NCI-H1092 (cell line): Measurements from ENCODE around the gene VASH1.
"Not testable (repeated sequence)": the region's sequence is repeated elsewhere in the genome, so short reads cannot be mapped to it uniquely, and the experiment has no call there.

Experiments
- DNase-seq: peaks from one replicate; lab custom pipeline; 2025; lab: John Stamatoyannopoulos, UW

Gene VASH1

DNA sequence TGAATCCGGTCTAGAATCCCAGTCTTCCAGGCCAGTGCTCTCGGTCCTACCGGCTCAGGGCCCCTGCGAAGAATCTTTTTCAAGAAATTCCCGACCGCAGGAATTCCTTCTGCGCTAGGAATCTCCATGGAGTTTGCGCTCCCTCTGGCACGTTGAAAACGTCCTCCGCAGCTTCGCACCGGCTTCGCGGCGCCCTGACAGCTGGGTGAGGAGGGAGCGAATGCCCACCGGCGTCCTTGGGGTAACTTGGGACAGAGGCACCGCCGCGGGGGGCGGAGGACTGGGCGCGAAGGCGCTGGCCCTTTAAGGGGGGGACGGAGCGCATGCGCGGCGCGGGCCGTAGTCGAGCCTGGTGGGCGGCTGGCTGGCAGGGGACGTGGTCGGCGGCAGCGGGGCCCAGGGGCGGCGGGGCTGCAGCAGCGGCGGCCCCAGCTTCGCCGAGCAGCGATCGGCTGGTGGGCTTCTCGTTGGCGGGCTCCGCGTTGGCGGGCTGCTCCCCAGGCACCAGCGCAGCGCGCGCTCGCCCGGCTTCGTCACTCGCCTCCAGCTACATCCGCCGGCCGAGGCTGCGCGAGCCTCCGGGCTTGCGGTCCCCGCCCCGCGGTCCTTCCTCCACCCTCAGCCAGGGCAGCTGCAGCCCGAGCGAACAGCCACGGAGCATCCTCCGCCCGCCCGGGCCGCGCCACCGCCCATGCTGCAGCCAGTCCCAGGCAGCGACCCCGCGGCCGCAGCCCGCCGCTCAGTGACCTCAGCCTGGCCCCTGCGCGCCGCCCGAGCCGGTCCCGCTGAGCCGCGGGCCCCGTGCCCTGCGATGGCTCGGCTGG lies at the start of gene VASH1:
VASH1 (plus strand) TSS at position 333 of the 824 bp plus-strand sequence. CDS start 1,354 bp downstream, outside the sequence.
- DNase-seq = peak; percentile 55

DNA sequence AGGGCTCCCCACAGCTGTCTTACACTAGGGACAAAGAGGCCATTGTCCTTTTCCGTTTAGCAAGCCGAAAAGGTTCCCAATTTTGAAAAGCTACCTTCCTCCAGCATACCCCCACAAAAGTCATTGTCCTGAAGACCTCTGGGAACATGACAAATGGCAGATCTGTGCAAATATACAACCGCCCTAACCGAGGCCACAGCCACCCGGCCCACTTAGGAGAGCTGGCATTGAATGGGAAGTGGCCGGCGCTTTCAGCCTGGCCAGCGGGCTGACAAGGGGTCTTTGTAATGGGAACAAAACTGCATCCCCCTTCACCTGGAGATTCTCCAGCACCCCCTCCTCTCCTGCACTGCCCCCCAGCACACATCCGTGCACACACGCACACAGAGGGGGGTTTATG lies 48.1 kb upstream of the VASH1 start:
- DNase-seq = no peak

DNA sequence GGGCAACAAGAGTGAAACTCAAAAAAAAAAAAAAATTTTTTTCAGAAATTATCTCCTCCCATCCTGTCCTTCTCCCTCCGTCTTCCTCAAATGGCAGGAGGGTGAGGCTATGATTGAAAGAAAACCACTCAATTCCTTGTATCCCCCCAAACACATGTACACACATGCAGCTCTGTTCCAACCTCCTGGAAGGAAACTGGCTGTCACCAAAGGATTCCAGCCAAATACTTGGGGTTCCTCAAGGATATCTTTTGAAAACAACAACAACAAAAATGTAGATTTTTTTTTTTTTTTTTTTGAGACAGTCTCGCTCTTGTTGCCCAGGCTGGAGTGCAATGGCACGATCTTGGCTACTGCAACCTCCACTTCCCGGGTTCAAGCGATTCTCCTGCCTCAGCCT lies 46.8 kb upstream of the VASH1 start:
- no peak for DNase-seq

DNA sequence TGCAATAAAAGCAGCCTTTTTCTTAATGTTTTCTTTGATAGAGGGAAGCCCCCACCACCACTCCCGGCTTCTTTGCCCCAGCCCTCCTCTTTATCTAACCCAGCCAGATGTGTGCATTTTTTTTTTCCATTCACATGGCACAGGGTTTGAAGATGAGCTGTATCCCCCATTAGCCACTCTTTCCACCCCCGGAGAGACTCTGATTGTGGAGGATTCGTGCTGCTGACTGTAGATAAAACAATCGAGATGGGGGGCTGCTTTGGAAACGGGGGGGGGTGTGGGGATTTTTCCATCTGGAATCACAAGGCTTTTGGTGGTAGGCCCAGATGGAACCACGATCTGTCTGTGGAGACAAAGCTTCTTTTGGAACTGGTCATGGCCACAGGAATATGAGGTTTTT lies 46.2 kb upstream of the VASH1 start:
- no peak for DNase-seq

DNA sequence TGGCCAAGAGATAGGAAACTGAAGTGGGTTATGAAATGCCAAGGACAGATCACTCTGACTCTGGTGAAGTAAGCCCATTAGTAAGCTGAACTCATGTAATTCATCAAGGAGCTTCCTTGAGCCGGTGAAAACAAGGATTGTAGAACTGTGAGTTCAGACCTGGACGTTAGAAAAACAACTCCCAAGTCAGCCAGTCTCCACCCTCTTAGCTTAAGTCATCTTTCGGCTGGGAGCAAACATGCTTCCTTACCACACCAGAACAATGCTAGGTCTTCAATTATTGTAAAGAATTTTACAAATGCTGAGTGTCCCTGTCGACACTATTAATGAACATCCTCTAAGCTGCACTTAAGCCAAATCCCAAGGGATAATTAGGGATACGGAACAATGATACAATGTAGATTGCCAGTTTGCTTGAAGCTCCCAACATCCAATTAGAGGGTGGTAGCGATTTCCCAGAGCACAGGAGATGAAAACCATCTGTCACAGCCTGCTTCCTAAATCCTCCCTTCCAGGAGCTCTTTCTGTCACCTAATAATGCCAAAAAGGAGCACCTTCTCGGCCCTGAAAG lies 45.7 kb upstream of the VASH1 start:
- no peak for DNase-seq

DNA sequence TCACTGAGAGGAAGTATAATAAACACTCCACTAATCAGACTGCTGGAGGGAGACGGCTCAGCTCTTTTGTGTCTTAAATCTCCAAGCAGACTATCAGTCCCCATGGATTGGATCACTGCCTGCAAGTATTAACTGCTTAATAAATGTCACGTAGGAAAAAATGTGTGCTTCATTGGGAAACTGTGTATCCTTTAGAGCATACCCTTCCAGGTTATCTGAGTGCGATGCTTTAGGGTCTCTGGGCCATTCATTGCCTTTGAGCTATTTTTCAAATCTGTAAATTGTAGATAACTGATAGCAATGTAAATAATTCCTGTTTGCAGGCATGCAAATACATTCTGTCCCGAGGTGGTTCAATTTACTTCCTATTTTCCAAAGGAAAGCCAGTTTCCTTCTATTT lies 45.0 kb upstream of the VASH1 start:
- DNase-seq = no peak

DNA sequence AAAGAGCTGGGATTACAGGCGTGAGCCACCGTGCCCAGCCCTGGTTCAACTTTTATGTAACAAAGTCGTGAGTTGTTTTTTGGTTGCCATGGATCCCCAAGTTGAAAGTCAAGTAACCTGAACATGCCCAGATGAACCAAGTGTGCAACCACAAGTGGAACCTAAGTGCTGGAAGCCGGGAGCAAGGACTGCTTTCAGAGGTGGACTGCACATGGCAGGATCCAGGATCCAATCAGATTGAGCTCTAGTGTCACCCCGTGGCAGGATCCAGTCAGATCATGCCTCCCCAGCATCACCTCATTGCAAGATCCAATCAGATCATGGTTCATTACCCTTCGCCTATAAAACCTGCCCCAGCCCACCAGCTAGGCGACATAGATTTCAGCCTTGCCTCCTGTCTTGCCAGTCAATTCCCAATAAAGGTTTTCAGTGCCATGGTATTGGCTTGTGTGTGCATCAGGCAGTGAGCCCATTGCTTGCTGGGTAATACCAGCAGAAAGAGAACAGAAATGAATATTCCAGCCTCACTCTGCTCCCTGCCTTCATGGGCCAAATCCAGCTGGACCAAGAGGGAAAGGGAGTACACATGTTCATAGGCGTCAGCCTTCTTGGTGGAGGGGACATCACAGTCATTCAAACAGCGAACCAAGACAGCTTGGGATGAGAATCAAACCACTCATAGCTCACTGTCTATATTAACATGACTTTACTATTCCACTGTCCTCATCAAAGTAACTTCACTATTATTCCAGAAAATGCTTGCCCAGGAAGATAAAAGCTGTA lies 43.6 kb upstream of the VASH1 start:
- DNase-seq = no peak

DNA sequence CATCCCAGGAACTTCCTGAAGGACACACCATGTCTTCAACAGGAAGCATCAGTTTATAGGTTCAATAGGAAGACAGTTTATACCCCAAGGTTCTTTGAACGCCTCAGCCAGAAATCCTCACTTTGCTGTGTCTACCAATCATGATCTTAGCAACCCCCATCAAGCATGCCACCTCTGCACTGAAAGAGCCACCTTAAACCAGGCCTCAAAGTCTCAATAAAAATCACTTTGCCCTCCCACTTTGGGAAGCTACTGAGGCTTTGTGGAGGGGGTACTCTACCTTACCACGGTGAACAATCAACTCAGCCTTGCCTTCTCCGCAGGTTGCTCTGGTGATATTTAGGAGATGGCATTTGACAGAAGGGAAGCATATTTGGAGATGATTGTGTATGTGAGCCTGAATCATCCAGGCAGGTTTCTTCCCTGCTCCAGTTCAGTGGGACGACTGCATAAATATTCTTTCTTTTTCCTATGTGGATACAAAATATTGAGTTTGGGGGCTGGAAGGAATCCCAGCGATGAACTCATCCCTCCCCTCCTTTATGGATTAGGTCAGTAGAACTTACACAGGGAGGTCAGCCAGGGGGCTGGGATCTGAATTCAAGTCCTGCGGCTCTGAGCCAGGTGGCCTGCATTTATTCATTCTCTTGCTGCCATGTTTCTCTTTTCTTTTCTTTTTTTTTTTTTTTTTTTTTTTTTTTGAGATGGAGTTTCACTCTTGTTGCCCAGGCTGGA lies 42.8 kb upstream of the VASH1 start:
- no peak for DNase-seq

DNA sequence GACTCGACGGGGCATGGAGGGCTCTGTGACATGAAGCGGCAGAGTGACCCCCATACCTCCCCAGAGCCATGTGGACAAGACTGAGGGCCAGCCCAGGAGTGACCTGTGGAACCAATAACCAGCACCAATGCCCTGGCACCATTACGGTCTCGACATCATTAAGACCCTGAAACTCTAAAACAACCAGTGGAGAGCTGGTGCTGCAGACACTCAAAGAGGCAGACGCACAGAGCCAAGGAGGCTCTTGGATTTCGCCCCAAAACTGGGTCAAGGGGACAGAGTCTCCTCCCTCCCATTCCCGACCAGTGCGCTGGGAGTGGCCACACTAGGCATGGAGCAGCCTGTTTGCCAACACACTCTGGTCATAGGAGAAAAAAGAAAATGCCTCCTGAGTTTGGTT lies 41.6 kb upstream of the VASH1 start:
- no peak for DNase-seq

DNA sequence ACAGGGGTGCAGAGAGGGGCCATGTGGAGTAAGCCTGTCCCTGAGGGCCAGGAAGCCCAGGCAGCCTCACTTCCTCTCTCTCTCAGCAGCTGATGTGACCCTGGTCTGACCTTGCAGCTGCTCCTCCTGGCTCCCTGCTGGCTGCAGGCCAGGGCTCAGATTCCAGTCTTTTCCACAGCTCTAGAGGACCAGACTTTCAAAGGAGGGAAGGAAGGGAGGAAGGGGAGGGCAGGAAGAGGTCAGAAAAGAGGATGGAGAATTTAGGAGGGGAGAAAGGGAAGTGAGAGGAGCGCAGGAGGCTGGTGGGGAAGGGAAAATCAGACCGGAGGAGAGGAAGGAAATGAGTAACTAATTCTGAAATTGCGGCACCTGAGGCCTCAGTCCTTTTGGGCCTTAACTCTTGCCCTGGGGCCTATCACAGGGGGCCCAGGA lies 40.9 kb upstream of the VASH1 start:
- peak; percentile 60 for DNase-seq

DNA sequence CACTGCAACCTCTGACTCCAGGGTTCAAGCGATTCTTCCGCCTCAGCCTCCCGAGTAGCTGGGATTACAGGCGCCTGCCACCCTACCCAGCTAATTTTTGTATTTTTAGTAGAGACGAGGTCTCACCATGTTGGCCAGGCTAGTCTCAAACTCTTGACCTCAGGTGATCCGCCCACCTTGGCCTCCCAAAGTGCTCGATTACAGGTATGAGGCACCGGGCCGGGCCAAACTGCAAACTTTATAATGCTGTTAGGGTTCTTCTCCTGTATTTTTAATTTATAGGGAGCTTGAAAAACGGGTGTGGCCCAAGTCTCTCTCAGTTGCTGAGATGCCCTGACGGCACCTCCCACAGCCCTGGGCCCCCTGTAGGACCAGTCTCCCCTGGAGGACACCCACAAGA lies 39.8 kb upstream of the VASH1 start:
- DNase-seq = not testable (repeated sequence)

DNA sequence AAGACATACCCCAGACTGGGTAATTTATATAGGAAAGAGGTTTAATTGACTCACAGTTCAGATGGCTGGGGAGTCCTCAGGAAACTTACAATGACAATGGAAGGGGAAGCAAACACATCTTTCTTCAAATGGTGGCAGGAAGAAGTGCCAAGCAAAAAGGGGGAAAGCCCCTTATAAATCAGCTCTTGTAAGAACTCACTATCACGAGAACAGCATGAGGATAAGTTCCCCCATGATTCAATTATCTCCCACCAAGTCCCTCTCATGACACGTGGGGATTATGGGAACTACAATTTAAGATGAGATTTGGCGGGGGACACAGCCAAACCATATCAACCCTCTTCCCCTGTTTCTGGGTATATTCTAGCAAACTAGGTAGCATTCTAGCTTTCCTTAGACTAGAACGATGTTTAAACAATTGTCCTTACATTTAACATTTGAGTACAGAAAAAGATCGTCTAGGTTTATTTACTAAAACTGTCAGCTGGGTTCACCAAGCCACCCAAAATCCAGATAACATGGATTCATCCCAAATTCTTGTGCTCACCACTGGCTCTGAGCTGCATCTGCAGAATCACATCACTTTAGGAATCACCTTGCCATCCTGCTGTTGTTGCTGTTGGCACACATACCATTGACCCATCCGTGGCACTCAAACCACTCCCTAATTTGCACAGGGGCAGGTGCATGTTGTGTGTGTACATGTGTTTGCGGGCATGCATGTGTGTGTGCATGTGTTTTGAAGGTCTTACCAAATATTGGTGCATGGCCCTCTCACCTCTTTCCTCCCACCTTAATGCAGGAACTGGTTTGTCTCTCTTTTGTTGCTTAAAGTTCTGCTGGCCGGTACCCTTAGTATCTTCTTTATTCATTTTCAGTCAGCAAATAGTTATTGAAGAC lies 36.4 kb upstream of the VASH1 start:
- no peak for DNase-seq

DNA sequence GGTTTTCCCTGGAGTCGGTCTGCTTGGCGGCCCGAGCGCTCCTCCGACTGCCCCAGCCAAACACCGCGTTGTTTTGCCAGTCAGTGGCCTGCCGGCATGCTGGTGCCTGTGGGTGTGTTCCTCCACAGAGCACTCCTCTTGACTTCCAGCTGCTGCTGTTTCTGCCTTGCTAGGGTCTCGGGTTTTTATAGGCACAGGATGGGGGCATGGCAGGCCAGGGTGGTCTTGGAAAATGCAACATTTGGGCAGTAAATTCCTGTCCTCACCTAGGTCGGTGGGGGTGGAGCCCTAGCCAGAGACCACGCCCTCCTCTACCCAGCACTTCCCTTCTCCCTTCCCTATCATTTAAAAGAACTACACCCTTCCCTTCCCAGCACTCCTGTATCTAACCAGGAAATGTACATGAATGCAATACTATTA lies 34.7 kb upstream of the VASH1 start:
- no peak for DNase-seq

DNA sequence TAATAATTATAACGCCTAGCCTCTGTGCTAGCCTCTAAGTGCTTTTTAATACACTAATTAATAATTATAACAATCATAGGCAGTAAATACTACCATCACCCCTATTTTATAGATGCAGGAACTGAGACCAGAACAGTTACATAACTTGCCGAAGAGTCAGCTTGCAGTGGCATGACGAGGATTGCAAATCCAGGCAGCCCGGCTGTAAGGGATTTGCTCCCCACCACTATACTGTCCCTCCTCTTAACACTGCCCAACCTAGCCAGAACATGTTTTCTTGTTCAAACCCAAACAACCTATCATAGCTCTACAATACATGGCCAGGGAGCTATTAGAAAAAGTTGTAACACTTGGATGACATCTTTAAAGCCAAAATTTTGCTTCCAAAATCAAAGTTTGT lies 33.9 kb upstream of the VASH1 start:
- DNase-seq = no peak

DNA sequence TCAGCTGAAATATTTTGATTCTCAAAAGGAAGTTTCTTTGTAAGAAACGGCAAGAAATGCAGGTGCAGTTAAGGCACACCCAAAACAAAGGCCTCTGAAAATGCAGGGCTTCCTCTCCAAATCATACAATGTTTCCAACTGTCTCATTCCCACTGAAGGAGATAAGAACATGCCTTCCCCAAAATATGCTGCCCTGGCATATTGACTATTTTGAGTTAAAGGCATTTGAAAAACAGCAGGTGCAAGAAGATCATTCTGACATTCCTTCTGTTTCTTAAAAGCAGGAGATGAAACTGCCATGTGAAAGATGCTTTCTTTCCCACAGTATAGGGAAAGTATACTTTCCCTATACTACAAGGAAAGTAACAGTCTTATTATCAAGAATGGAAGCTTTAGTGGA lies 33.4 kb upstream of the VASH1 start:
- no peak for DNase-seq

DNA sequence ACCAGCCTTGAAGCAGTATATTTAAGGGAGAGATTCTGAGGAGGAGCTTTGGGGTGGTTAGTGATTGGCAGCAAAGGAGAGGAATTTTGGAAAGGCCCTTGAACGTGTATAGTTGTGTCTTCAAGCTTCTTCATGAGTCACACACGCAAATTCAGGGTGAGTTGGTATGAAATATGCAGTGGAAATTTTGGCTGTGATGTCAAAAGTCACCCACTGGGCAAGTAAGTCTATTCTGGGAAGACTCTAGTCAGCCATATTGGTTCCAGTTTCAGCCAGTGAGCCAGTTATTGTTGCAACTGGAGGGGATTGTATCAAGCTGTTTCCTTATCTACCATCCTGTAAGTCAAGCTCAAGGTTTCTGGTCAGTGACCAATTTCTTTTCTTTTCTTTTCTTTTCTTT lies 32.0 kb upstream of the VASH1 start:
- no peak for DNase-seq

DNA sequence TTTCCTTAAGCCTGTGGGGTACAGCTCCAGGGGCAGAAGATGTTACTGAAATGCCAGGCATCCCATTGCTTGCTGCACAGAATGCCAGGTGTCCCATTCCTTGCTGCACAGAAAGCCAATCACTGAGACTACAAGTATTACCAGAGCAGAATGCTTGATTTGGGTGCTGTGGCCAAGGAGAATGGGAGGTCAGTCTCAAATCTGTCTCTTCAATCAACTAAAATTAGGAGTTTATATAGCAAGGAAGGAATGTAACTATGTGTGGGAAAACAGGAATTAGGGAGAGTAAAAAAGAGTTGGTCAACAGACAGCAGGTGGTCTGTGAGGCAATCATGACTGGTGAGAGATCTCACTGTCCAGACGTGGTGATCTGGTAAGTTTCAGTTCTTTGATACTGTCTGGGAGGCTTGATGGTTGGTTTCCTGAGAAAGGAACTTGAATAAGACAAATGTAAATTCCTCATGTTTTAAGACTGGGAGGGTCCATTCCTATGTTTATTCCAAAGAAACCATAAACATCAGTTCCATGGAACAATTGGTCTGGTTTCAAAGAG lies 31.2 kb upstream of the VASH1 start:
- no peak for DNase-seq

DNA sequence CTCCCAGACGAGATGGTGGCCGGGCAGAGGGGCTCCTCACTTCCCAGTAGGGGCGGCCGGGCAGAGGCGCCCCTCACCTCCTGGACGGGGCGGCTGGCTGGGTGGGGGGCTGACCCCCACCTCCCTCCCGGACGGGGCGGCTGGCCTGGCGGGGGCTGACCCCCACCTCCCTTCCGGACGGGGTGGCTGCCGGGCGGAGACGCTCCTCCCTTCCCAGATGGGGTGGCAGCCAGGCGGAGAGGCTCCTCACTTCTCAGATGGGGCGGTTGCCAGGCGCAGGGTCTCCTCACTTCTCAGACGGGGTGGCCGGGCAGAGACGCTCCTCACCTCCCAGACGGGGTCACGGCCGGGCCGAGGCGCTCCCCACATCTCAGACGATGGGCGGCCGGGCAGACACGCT lies 26.8 kb upstream of the VASH1 start:
- not testable (repeated sequence) for DNase-seq

DNA sequence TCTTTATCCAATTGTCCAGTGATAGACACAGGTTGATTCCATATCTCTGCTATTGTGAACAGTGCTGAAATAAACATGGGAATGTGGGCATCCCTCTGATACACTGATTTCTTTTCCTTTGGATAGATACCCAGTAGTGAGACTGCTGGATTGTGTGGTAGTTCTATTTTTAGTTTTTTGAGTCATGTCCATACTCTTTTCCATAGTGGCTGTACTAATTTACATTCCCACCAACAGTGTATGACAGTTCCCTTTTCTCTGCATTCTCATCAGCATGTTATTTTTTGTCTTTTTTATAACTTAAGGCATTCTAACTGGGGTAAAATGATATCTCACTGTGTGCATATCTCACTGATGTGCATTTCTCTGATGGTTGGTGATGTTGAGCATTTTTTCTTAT lies 24.8 kb upstream of the VASH1 start:
- no peak for DNase-seq

DNA sequence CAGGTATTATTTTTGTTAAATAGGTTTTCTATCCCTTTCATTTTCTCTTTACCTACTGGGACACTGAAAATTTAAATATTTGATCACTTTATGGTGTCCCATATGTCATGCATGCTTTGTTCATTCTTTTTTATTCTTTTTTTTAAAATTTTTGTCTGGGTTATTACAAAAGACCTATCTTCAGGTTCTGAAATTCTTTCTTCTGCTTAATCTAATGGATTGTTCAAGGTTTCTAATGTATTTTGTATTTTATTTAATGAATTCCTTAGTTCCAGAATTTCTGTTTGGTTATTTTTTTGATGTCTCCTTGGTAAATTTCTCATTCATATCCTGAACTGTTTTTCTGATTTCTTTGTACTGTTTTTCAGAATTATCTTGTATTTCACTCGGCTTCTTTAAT lies 20.2 kb upstream of the VASH1 start:
- DNase-seq = no peak

DNA sequence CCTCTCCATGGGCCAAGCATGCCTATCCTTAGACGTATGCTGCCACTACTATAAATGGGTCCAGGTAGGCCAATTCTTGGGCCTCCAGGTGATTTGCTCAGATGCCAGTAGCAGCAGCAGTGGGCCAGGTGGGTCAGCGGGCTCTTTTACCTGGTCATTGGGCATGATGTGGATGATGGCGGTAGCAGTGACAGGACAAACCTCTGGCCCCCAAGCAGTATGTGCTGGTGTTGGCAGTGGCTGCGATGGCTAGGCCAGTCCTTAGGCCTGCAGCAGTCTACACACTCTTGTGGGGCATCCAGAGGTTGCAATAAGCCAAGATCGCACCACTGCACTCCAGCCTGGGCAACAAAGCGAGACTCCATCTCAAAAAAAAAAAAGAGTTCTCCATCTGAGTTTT lies 19.1 kb upstream of the VASH1 start:
- no peak for DNase-seq
